Astrocyte (in vitro differentiated cells and primary cell): ENCODE data around the gene EMD. TPM values are rescaled to one million over a fixed set of nuclear protein-coding genes. Genes with fewer than 3 reads are reported as not detected.

ENCODE experiments used
- DNase-seq: peaks from one replicate; pipeline ENCODE4 v3.0.0-alpha.2; 2010; ENCODE audit warnings: low read depth
- FAIRE-seq: peaks from 2 replicates; lab custom pipeline; 2011; peaks lifted over from hg19 to GRCh38; lab: Jason Lieb, UNC
- H2AFZ ChIP-seq: 2 replicates; pipeline ENCODE4 v1.6.0; 2012; ENCODE audit warnings: low read depth, low read length, inconsistent platforms
- H3K27ac ChIP-seq: 2 replicates; pipeline ENCODE4 v1.5.1; 2011; ENCODE audit warnings: low read depth, low read length, inconsistent platforms
- H3K27me3 ChIP-seq: 2 replicates; pipeline ENCODE4 v1.6.0; 2011; ENCODE audit warnings: low read length, inconsistent platforms; ENCODE audit not compliant: insufficient read depth
- H3K36me3 ChIP-seq: 2 replicates; pipeline ENCODE4 v1.5.1; 2011; ENCODE audit warnings: low read length, inconsistent platforms; ENCODE audit not compliant: insufficient read depth
- H3K4me1 ChIP-seq: 2 replicates; pipeline ENCODE4 v1.5.1; 2011; ENCODE audit warnings: low read length, inconsistent platforms; ENCODE audit not compliant: insufficient read depth
- H3K4me2 ChIP-seq: 2 replicates; pipeline ENCODE4 v1.6.0; 2012; ENCODE audit warnings: low read length, inconsistent platforms
- H3K4me3 ChIP-seq: 2 replicates; pipeline ENCODE4 v1.5.1; 2011; ENCODE audit warnings: low read depth, mild to moderate bottlenecking, low read length, inconsistent platforms; ENCODE audit not compliant: insufficient read depth
- H3K79me2 ChIP-seq: 2 replicates; pipeline ENCODE4 v1.6.0; 2012; ENCODE audit warnings: mild to moderate bottlenecking, low read length, inconsistent platforms; ENCODE audit not compliant: insufficient read depth
- H3K9ac ChIP-seq: 2 replicates; pipeline ENCODE4 v1.6.0; 2012; ENCODE audit warnings: mild to moderate bottlenecking, low read length, inconsistent platforms
- H3K9me3 ChIP-seq: 2 replicates; pipeline ENCODE4 v1.5.1; 2012; ENCODE audit warnings: low read depth, mild to moderate bottlenecking, low read length, inconsistent platforms; ENCODE audit not compliant: insufficient read depth
- H4K20me1 ChIP-seq: 2 replicates; pipeline ENCODE4 v1.6.0; 2012; ENCODE audit warnings: low read length, inconsistent platforms; ENCODE audit not compliant: insufficient read depth
- H3K27ac Mint-ChIP-seq: one replicate; pipeline ENCODE4 v1.8.0; 2021; ENCODE audit warnings: mild to moderate bottlenecking, mixed read lengths; ENCODE audit not compliant: unreplicated experiment
- H3K27me3 Mint-ChIP-seq: one replicate; pipeline ENCODE4 v1.8.0; 2021; ENCODE audit warnings: low read depth, mixed read lengths; ENCODE audit not compliant: unreplicated experiment
- H3K36me3 Mint-ChIP-seq: one replicate; pipeline ENCODE4 v1.8.0; 2021; ENCODE audit warnings: low read depth, mixed read lengths; ENCODE audit not compliant: unreplicated experiment
- H3K4me1 Mint-ChIP-seq: one replicate; pipeline ENCODE4 v1.8.0; 2021; ENCODE audit warnings: low read depth, mixed read lengths; ENCODE audit not compliant: unreplicated experiment
- H3K4me3 Mint-ChIP-seq: one replicate; pipeline ENCODE4 v1.8.0; 2021; ENCODE audit warnings: mild to moderate bottlenecking, moderate library complexity, mixed read lengths; ENCODE audit not compliant: unreplicated experiment
- H3K9me3 Mint-ChIP-seq: one replicate; pipeline ENCODE4 v1.8.0; 2021; ENCODE audit warnings: mild to moderate bottlenecking, mixed read lengths; ENCODE audit not compliant: unreplicated experiment
- CTCF ChIP-seq: IDR thresholded peaks from 2 replicates; pipeline ENCODE4 v1.5.1; 2011; ENCODE audit warnings: low read depth, mild to moderate bottlenecking, inconsistent platforms, low read length, moderate library complexity; ENCODE audit not compliant: insufficient read depth
- EZH2 ChIP-seq: IDR thresholded peaks from 2 replicates; pipeline ENCODE4 v1.6.1; 2012; ENCODE audit warnings: mild to moderate bottlenecking, low read length, inconsistent platforms; ENCODE audit not compliant: insufficient read depth
- total RNA-seq: library from RNA; stranded (reverse); gene quantifications from 2 replicates; pipeline ENCODE4 v1.2.1, GENCODE V29; 2021

The EMD gene
- total RNA-seq, 1 donor from 2014 or later = 75.6 TPM

GRCh38 chrX:154351183-154352011, 27.7 kb upstream of the EMD start:
- H4K20me1 ChIP-seq = peaks cover 89% of the 10 kb centered on the region

GRCh38 chrX:154352012-154352401, 27.1 kb upstream of the EMD start:
- no peak for DNase-seq
- Histone ChIP-seq H3K9ac (no peak overlapping the region), H3K4me2 (no peak overlapping the region), H2AFZ (no peak overlapping the region), H3K9me3 (no peaks in the 10 kb centered on the region), H3K4me3 (no peak overlapping the region), H3K36me3 (peaks cover 25% of the 10 kb centered on the region), H4K20me1 (peaks cover 95% of the 10 kb centered on the region), H3K79me2 (peaks cover 25% of the 10 kb centered on the region), H3K27ac (no peak overlapping the region), H3K4me1 (no peaks in the 10 kb centered on the region), H3K27me3 (no peaks in the 10 kb centered on the region)
- no peak for FAIRE-seq
- Mint-ChIP-seq H3K4me1 (peaks cover 4% of the 10 kb centered on the region), H3K36me3 (peaks cover 3% of the 10 kb centered on the region), H3K4me3 (no peak overlapping the region), H3K27me3 (no peaks in the 10 kb centered on the region), H3K9me3 (no peaks in the 10 kb centered on the region), H3K27ac (peak overlapping the region; percentile 47)
- TF ChIP-seq EZH2 (no peak), CTCF (no peak)

More at GRCh38 chrX:154351183-154352011, 27.7 kb upstream of the EMD start:
- Mint-ChIP-seq H3K27me3 (no peaks in the 10 kb centered on the region), H3K27ac (peak overlapping the region; percentile 53), H3K9me3 (no peaks in the 10 kb centered on the region), H3K4me1 (peaks cover 4% of the 10 kb centered on the region), H3K4me3 (no peak overlapping the region), H3K36me3 (peaks cover 3% of the 10 kb centered on the region)
- Histone ChIP-seq H3K4me3 (no peak overlapping the region), H3K4me1 (no peaks in the 10 kb centered on the region), H3K27ac (no peak overlapping the region), H3K36me3 (peaks cover 25% of the 10 kb centered on the region), H2AFZ (no peak overlapping the region), H3K79me2 (peaks cover 20% of the 10 kb centered on the region), H3K4me2 (no peak overlapping the region), H3K9ac (no peak overlapping the region), H3K27me3 (no peaks in the 10 kb centered on the region), H3K9me3 (no peaks in the 10 kb centered on the region)
- FAIRE-seq (no peak), DNase-seq (no peak)
- TF ChIP-seq CTCF (no peak), EZH2 (no peak)

- peaks cover 29% of the 10 kb centered on the region for H3K79me2 ChIP-seq
- Mint-ChIP-seq H3K27ac (peak overlapping the region; percentile 47), H3K4me3 (no peak overlapping the region), H3K27me3 (no peaks in the 10 kb centered on the region), H3K4me1 (peaks cover under 1% of the 10 kb centered on the region), H3K9me3 (no peaks in the 10 kb centered on the region), H3K36me3 (peaks cover 3% of the 10 kb centered on the region)
- no peak overlapping the region for H3K4me2 ChIP-seq
- DNase-seq = no peak
- H3K4me1 ChIP-seq = no peaks in the 10 kb centered on the region
- no peaks in the 10 kb centered on the region for H3K9me3 ChIP-seq
- no peak overlapping the region for H3K27ac ChIP-seq
- TF ChIP-seq CTCF (no peak), EZH2 (no peak)
- peaks cover 95% of the 10 kb centered on the region for H4K20me1 ChIP-seq
- H3K4me3 ChIP-seq = no peak overlapping the region
- no peak overlapping the region for H2AFZ ChIP-seq
- H3K27me3 ChIP-seq = no peaks in the 10 kb centered on the region
- FAIRE-seq = no peak
- H3K36me3 ChIP-seq = peaks cover 25% of the 10 kb centered on the region
- no peak overlapping the region for H3K9ac ChIP-seq
These were observed 26.6 kb upstream of the EMD start for GRCh38 chrX:154352466-154352865.
